ENCODE data around the gene VIPR1. TPM values are rescaled to one million over a fixed set of nuclear protein-coding genes. Genes with fewer than 3 reads are reported as not detected.
"Not testable (repeated sequence)": the region's sequence is repeated elsewhere in the genome, so short reads cannot be mapped to it uniquely, and the experiment has no call there.

Gene VIPR1
- total RNA-seq, 1 donor from 2014 or later: 10.1 TPM

GRCh38 chr3:42535981-42536784, 33.7 kb downstream of the VIPR1 start:
- no peak for DNase-seq

GRCh38 chr3:42537350-42537749, 34.9 kb downstream of the VIPR1 start:
- no peak for DNase-seq

- no peak for DNase-seq
Measured at GRCh38 chr3:42539871-42540714, 37.6 kb downstream of the VIPR1 start.

GRCh38 chr3:42541079-42541478, 38.6 kb downstream of the VIPR1 start:
- DNase-seq: no peak

- DNase-seq: no peak
Measured at GRCh38 chr3:42544492-42545283, 42.2 kb downstream of the VIPR1 start.

- no peak for DNase-seq
Measured at GRCh38 chr3:42545284-42545900, 42.9 kb downstream of the VIPR1 start.

GRCh38 chr3:42546691-42547213, 44.3 kb downstream of the VIPR1 start:
- no peak for DNase-seq

GRCh38 chr3:42547401-42547945, 45.0 kb downstream of the VIPR1 start:
- DNase-seq: peak; percentile 44

GRCh38 chr3:42549131-42549530, 46.7 kb downstream of the VIPR1 start:
- no peak for DNase-seq

GRCh38 chr3:42550250-42550649, 47.8 kb downstream of the VIPR1 start:
- no peak for DNase-seq

- no peak for DNase-seq
Measured at GRCh38 chr3:42552830-42553229, 50.4 kb downstream of the VIPR1 start.

GRCh38 chr3:42556089-42556632, 53.7 kb downstream of the VIPR1 start:
- no peak for DNase-seq

- DNase-seq: not testable (repeated sequence)
Measured at GRCh38 chr3:42556817-42557216, 54.4 kb downstream of the VIPR1 start.

GRCh38 chr3:42557854-42558253, 55.4 kb downstream of the VIPR1 start:
- DNase-seq: no peak

- DNase-seq: no peak
Measured at GRCh38 chr3:42562047-42562907, 59.8 kb downstream of the VIPR1 start.

GRCh38 chr3:42569593-42570142, 67.2 kb downstream of the VIPR1 start:
- DNase-seq: no peak

- DNase-seq: no peak
Measured at GRCh38 chr3:42572278-42572677, 69.8 kb downstream of the VIPR1 start.

- no peak for DNase-seq
Measured at GRCh38 chr3:42575137-42575741, 72.8 kb downstream of the VIPR1 start.

GRCh38 chr3:42578054-42578453, 75.6 kb downstream of the VIPR1 start:
- DNase-seq: no peak

Measured in skin of body (tissue), 2 donors.